HCT116 (cell line): ENCODE results near the gene PGA4. TPM values are rescaled to one million over a fixed set of nuclear protein-coding genes. Genes with fewer than 3 reads are reported as not detected.

Experiments
- ATAC-seq: fragments of 200-7000 bp; cut with Tn5 transposase; 2 replicates; pipeline ENCODE4 v1.9.1; 2020; ENCODE audit warnings: mild to moderate bottlenecking, moderate library complexity
- BruUV-seq: library from RNA; stranded (reverse); fragments of 400-500 nt; replicated peaks from 2 replicates; lab custom pipeline; 2021; lab: Mats Ljungman, UMichigan
- CTCF ChIA-PET: fragments of 300-600 bp; sonication (Branson Sonifier 250); formaldehyde crosslinking; loops from one replicate; lab custom pipeline; 2021; ENCODE audit warnings: antibody characterized with exemption; lab: Charles Lee
- POLR2A ChIA-PET: fragments of 300-600, 350-600 bp; sonication (Branson Sonifier 250); formaldehyde crosslinking; loops from one replicate; lab custom pipeline; 2021; ENCODE audit warnings: antibody characterized with exemption; lab: Charles Lee
- RAD21 ChIA-PET, 2 experiments: fragments of 300-600 bp; sonication (Branson Sonifier 250); formaldehyde crosslinking; loops; one replicate each; lab custom pipeline; 2023; ENCODE audit warnings: low total read pairs in 2 of 2; ENCODE audit not compliant: uncharacterized antibody in 2 of 2, unreplicated experiment in 2 of 2, low non-redundant PET in 1 of 2; lab: Charles Lee
- DNase-seq: peaks from one replicate; pipeline ENCODE4 v3.0.0-alpha.2; 2010; ENCODE audit warnings: low read depth, low spot score
- H2AFZ ChIP-seq: fragments of 200-600 bp; shearing (Covaris generic), sonication (generic); 2 replicates; pipeline ENCODE4 v1.6.1; 2017; ENCODE audit warnings: low read depth, mixed run types, mixed read lengths, antibody characterized with exemption, low read length; ENCODE audit not compliant: poor library complexity, severe bottlenecking
- H3K27ac ChIP-seq: 2 replicates; pipeline ENCODE4 v1.5.1; 2012; ENCODE audit warnings: low read depth, low read length
- H3K27me3 ChIP-seq: fragments of 200-600 bp; sonication (generic); 2 replicates; pipeline ENCODE4 v1.6.1; 2016; ENCODE audit warnings: mixed run types, low read length, mixed read lengths; ENCODE audit not compliant: insufficient read depth
- H3K36me3 ChIP-seq, 2 experiments: fragments of 200-500 bp in 1 of 2; fragments of 200-600 bp in 1 of 2; sonication (Bioruptor generic) in 1 of 2; sonication (generic) in 1 of 2; 2 replicates each; pipeline versions ENCODE4 v1.5.1 to v1.6.1; 2014 to 2016; ENCODE audit warnings: low read length in 2 of 2, inconsistent platforms in 1 of 2, mixed read lengths in 1 of 2, mixed run types in 1 of 2; ENCODE audit not compliant: insufficient read depth in 2 of 2, control insufficient read depth in 1 of 2
- H3K4me1 ChIP-seq, 2 experiments: fragments of 200-600 bp in 1 of 2; sonication (generic) in 1 of 2; 2 replicates each; pipeline versions ENCODE4 v1.5.1 to v1.6.1; 2012 to 2017; ENCODE audit warnings: low read length in 2 of 2, inconsistent platforms in 1 of 2, mild to moderate bottlenecking in 1 of 2, mixed read lengths in 1 of 2, mixed run types in 1 of 2, moderate library complexity in 1 of 2; ENCODE audit not compliant: insufficient read depth in 2 of 2, control insufficient read depth in 1 of 2
- H3K4me2 ChIP-seq: fragments of 200-600 bp; sonication (generic); 2 replicates; pipeline ENCODE4 v1.6.1; 2017; ENCODE audit warnings: mixed run types, low read length, mixed read lengths
- H3K4me3 ChIP-seq, 2 experiments: fragments of 200-600 bp in 1 of 2; sonication (generic) in 1 of 2; replicated peaks in 1 of 2; 2 replicates each; pipeline ENCODE4 v1.5.1; 2011 to 2016; ENCODE audit warnings: low read length in 2 of 2, control low read depth in 1 of 2, low read depth in 1 of 2, mild to moderate bottlenecking in 1 of 2, mixed read lengths in 1 of 2, mixed run types in 1 of 2
- H3K79me2 ChIP-seq: fragments of 200-600 bp; sonication (generic); 2 replicates; pipeline ENCODE4 v1.6.1; 2017; ENCODE audit warnings: mild to moderate bottlenecking, mixed run types, low read length, moderate library complexity, mixed read lengths; ENCODE audit not compliant: insufficient read depth
- H3K9ac ChIP-seq: fragments of 200-600 bp; sonication (generic); 2 replicates; pipeline ENCODE4 v1.6.1; 2016; ENCODE audit warnings: low read length, mixed read lengths
- H3K9me2 ChIP-seq: fragments of 200-600 bp; sonication (generic), shearing (Covaris generic); 2 replicates; pipeline ENCODE4 v1.6.1; 2017; ENCODE audit warnings: mixed run types, mild to moderate bottlenecking, moderate library complexity; ENCODE audit not compliant: insufficient read depth
- H3K9me3 ChIP-seq, 2 experiments: fragments of 200-500 bp in 1 of 2; fragments of 200-600 bp in 1 of 2; sonication (Bioruptor generic) in 1 of 2; sonication (generic) in 1 of 2; 2 replicates each; pipeline ENCODE4 v1.6.1; 2014 to 2017; ENCODE audit warnings: low read length in 2 of 2, mixed read lengths in 2 of 2, inconsistent platforms in 1 of 2, low read depth in 1 of 2, mild to moderate bottlenecking in 1 of 2, mixed run types in 1 of 2, moderate library complexity in 1 of 2; ENCODE audit not compliant: control insufficient read depth in 1 of 2, insufficient read depth in 1 of 2
- H4K20me1 ChIP-seq: fragments of 200-600 bp; sonication (generic), shearing (Covaris generic); 2 replicates; pipeline ENCODE4 v1.6.1; 2017; ENCODE audit warnings: mixed run types, mild to moderate bottlenecking, moderate library complexity; ENCODE audit not compliant: insufficient read depth
- CBX3 ChIP-seq: IDR thresholded peaks from 2 replicates; pipeline ENCODE4 v1.6.1; 2012; ENCODE audit warnings: low read depth
- CEBPB ChIP-seq: IDR thresholded peaks from 2 replicates; pipeline ENCODE4 v1.6.1; 2012; ENCODE audit warnings: low read depth
- CTCF ChIP-seq, 3 experiments: fragments of 200-600 bp in 1 of 3; sonication (generic) in 1 of 3; IDR thresholded peaks in 2 of 3; conservative IDR thresholded peaks in 1 of 3; 2 replicates each; pipeline ENCODE4 v1.5.1; 2012 to 2017; ENCODE audit warnings: low read depth in 2 of 3, low read length in 2 of 3, antibody characterized with exemption in 1 of 3, borderline replicate concordance in 1 of 3, control low read depth in 1 of 3, mild to moderate bottlenecking in 1 of 3, mixed read lengths in 1 of 3, mixed run types in 1 of 3, moderate library complexity in 1 of 3; ENCODE audit not compliant: insufficient read depth in 1 of 3
- ELF1 ChIP-seq: IDR thresholded peaks from 2 replicates; pipeline ENCODE4 v1.6.1; 2012; ENCODE audit warnings: low read depth, borderline replicate concordance
- EZH2phosphoT487 ChIP-seq: fragments of 200-600 bp; IDR thresholded peaks from 2 replicates; pipeline ENCODE4 v1.6.1; 2018; ENCODE audit warnings: antibody characterized with exemption, borderline replicate concordance
- JUND ChIP-seq: IDR thresholded peaks from 2 replicates; pipeline ENCODE4 v1.6.1; 2012
- POLR2A ChIP-seq: IDR thresholded peaks from 2 replicates; pipeline ENCODE4 v1.7.0; 2011; ENCODE audit warnings: borderline replicate concordance; ENCODE audit not compliant: insufficient read depth, insufficient read length; ENCODE audit errors: extremely low read depth
- RAD21 ChIP-seq: IDR thresholded peaks from 2 replicates; pipeline ENCODE4 v1.6.1; 2012; ENCODE audit warnings: low read depth, mild to moderate bottlenecking
- SIN3A ChIP-seq: IDR thresholded peaks from 2 replicates; pipeline ENCODE4 v1.6.1; 2012; ENCODE audit warnings: low read depth
- SP1 ChIP-seq: IDR thresholded peaks from 2 replicates; pipeline ENCODE4 v1.6.1; 2012; ENCODE audit warnings: low read depth
- SRF ChIP-seq: IDR thresholded peaks from 2 replicates; pipeline ENCODE4 v1.6.1; 2012; ENCODE audit warnings: low read depth
- YY1 ChIP-seq: IDR thresholded peaks from 2 replicates; pipeline ENCODE4 v1.6.1; 2011; ENCODE audit warnings: low read length, low read depth, moderate library complexity, mild to moderate bottlenecking; ENCODE audit not compliant: insufficient replicate concordance; ENCODE audit errors: extremely low read depth
- ZNF274 ChIP-seq: fragments of 200-500 bp; sonication (Bioruptor generic); IDR thresholded peaks from 2 replicates; pipeline ENCODE4 v1.6.1; 2014; ENCODE audit warnings: mild to moderate bottlenecking, low read depth, low read length, inconsistent platforms
- intact Hi-C: fragments of 100-400 bp; cut with micrococcal nuclease; formaldehyde crosslinking; loops from 2 replicates; pipeline ENCODE4 v1.10.0; 2022
- total RNA-seq: library from RNA; stranded (reverse); gene quantifications from one replicate; pipeline ENCODE4 v1.2.1, GENCODE V29; 2021; ENCODE audit not compliant: unreplicated experiment

The PGA4 gene
- total RNA-seq, 1 experiment from 2014 or later, result not detected

GRCh38 chr11:61173456-61173855 is 48.7 kb upstream of the PGA4 start:
- H3K79me2 ChIP-seq, result no peaks in the 10 kb centered on the region
- H2AFZ ChIP-seq, result no peak overlapping the region
- TF ChIP-seq SRF, result no peak
- no peak for TF ChIP-seq SIN3A
- TF ChIP-seq CTCF (IDR thresholded peaks at IDR 0.05 in 2 of 3, conservative IDR thresholded peaks at IDR 0.05 in 1 of 3; ENCODE audit: borderline replicate concordance in 1 of 3, insufficient read depth in 1 of 3, low read depth in 2 of 3, low read length in 2 of 3), result no peak
- no peak for TF ChIP-seq CBX3
- no peak for TF ChIP-seq EZH2phosphoT487
- TF ChIP-seq JUND, result no peak
- no peak for TF ChIP-seq CEBPB
- TF ChIP-seq POLR2A, result no peak
- no peak for TF ChIP-seq ELF1
- no peak for TF ChIP-seq RAD21
- no peak for TF ChIP-seq ZNF274
- no peak for TF ChIP-seq SP1
- TF ChIP-seq YY1, result no peak
- no peak overlapping the region for H3K27ac ChIP-seq
- no peaks in the 10 kb centered on the region for H3K9me3 ChIP-seq
- no peak for ATAC-seq
- no peaks in the 10 kb centered on the region for H3K36me3 ChIP-seq
- ChIA-PET POLR2A (no interaction called here), CTCF (no interaction called here), RAD21 (no interaction called here)
- no peak overlapping the region for H3K4me3 ChIP-seq
- DNase-seq, result no peak
- no peaks in the 10 kb centered on the region for H4K20me1 ChIP-seq
- intact Hi-C loops, result no loop called here
- no peaks in the 10 kb centered on the region for H3K4me1 ChIP-seq
- no peaks in the 10 kb centered on the region for H3K9me2 ChIP-seq
- H3K4me2 ChIP-seq, result no peak overlapping the region
- H3K9ac ChIP-seq, result no peak overlapping the region
- no TSS peak for BruUV-seq
- 0 out of 2 replicates have a peak, but pooled peaks cover 3% of the 10 kb centered on the region for H3K27me3 ChIP-seq
